ENCODE data around the gene DDN.

DNA sequence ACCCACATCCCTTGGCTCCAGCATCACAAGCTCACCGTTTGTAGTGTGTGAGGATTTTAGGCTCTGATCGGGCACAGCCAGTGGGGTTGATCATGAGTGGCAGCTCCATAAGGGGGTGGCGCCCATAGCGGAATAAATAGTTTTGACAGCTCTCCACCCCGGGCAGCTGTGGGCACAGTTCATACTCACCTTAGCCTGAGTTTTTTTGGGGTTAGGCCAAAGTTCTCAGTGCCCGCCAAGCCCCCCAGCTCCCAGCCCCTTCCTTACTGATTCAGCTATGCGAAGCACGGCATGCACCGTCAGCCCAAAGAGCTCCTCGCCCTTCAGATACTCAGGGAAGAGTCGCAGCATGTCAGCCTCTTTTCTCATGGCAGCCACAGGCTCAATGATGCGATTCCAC is 25.4 kb upstream of the DDN start:
- no peak for TF ChIP-seq POLR2AphosphoS5 (IDR thresholded peaks at IDR 0.05; ENCODE audit: borderline replicate concordance, low read depth, low read length)
- no peak for TF ChIP-seq EZH2 (IDR thresholded peaks at IDR 0.05)
- TF ChIP-seq FOXP2 (optimal IDR thresholded peaks at IDR 0.05; ENCODE audit: control extremely low read depth, extremely low read length, insufficient read depth): no peak

All from SK-N-MC (cell line).